IMR-90 (cell line): Measurements from ENCODE around the gene CLDN7. TPM values are rescaled to one million over a fixed set of nuclear protein-coding genes. Genes with fewer than 3 reads are reported as not detected.

ENCODE experiments used
- ATAC-seq: fragments of 200-7000 bp; cut with Tn5 transposase; 2 replicates; pipeline ENCODE4 v1.9.1; 2020; ENCODE audit warnings: low read depth, mild to moderate bottlenecking, moderate library complexity
- BruUV-seq: library from RNA; stranded (reverse); fragments of 400-500 nt; replicated peaks from 2 replicates; lab custom pipeline; 2021; lab: Mats Ljungman, UMichigan
- CTCF ChIA-PET: fragments of 300-600 bp; formaldehyde crosslinking; extraction: SDS; loops from one replicate; lab custom pipeline; 2021; ENCODE audit warnings: antibody characterized with exemption; lab: Yijun Ruan, JAX
- POLR2A ChIA-PET: fragments of 300-600 bp; sonication (Branson Sonifier 250); formaldehyde crosslinking; loops from one replicate; lab custom pipeline; 2022; ENCODE audit warnings: antibody characterized with exemption; ENCODE audit not compliant: unreplicated experiment; lab: Charles Lee
- DNase-seq: peaks from one replicate; pipeline ENCODE4 v3.0.0; 2013
- H2AFZ ChIP-seq: replicated peaks from 2 replicates; pipeline ENCODE3; 2013; ENCODE audit warnings: low read length, mild to moderate bottlenecking; ENCODE audit not compliant: poor library complexity
- H2AK5ac ChIP-seq: 2 replicates; pipeline ENCODE4 v1.6.1; 2013; ENCODE audit warnings: low read depth, low read length, inconsistent platforms
- H2AK9ac ChIP-seq: replicated peaks from 2 replicates; pipeline ENCODE3; 2013; ENCODE audit warnings: mild to moderate bottlenecking, low read depth, low read length, moderate library complexity; ENCODE audit not compliant: poor library complexity
- H2BK120ac ChIP-seq: 2 replicates; pipeline ENCODE4 v1.6.1; 2013; ENCODE audit warnings: low read depth, low read length, inconsistent platforms
- H2BK15ac ChIP-seq: 3 replicates; pipeline ENCODE4 v1.6.1; 2013; ENCODE audit warnings: low read depth, low read length, inconsistent platforms
- H2BK20ac ChIP-seq: 2 replicates; pipeline ENCODE4 v1.6.1; 2013; ENCODE audit warnings: low read depth, mild to moderate bottlenecking, inconsistent platforms, low read length, moderate library complexity
- H2BK5ac ChIP-seq: 2 replicates; pipeline ENCODE4 v1.6.1; 2013; ENCODE audit warnings: mild to moderate bottlenecking, low read depth, low read length, inconsistent platforms; ENCODE audit not compliant: poor library complexity, severe bottlenecking
- H3K14ac ChIP-seq: replicated peaks from 2 replicates; pipeline ENCODE4 v1.6.1; 2013; ENCODE audit warnings: low read depth, low read length, inconsistent platforms
- H3K18ac ChIP-seq: 2 replicates; pipeline ENCODE4 v1.6.1; 2013; ENCODE audit warnings: low read depth, low read length, control low read depth
- H3K23ac ChIP-seq: 2 replicates; pipeline ENCODE4 v1.6.1; 2013; ENCODE audit warnings: low read depth, low read length, inconsistent platforms
- H3K27ac ChIP-seq: 2 replicates; pipeline ENCODE4 v1.5.1; 2013; ENCODE audit warnings: mild to moderate bottlenecking, control low read depth, low read length; ENCODE audit not compliant: insufficient read depth
- H3K27me3 ChIP-seq: 2 replicates; pipeline ENCODE4 v1.6.1; 2013; ENCODE audit warnings: low read length; ENCODE audit not compliant: control insufficient read depth, insufficient read depth
- H3K36me3 ChIP-seq: 2 replicates; pipeline ENCODE4 v1.6.1; 2013; ENCODE audit warnings: low read length, mixed read lengths; ENCODE audit not compliant: control insufficient read depth, insufficient read depth
- H3K4ac ChIP-seq: 2 replicates; pipeline ENCODE4 v1.6.1; 2013; ENCODE audit warnings: low read depth, low read length, inconsistent platforms
- H3K4me1 ChIP-seq: 2 replicates; pipeline ENCODE4 v1.6.1; 2013; ENCODE audit warnings: low read length, mixed read lengths; ENCODE audit not compliant: control insufficient read depth, insufficient read depth
- H3K4me2 ChIP-seq: 2 replicates; pipeline ENCODE4 v1.6.1; 2013; ENCODE audit warnings: low read depth, mild to moderate bottlenecking, control low read depth, low read length, moderate library complexity
- H3K4me3 ChIP-seq: 2 replicates; pipeline ENCODE4 v1.5.1; 2013; ENCODE audit warnings: low read depth, mild to moderate bottlenecking, control low read depth, low read length, moderate library complexity; ENCODE audit not compliant: insufficient read depth
- H3K56ac ChIP-seq: 2 replicates; pipeline ENCODE4 v1.6.1; 2013; ENCODE audit warnings: low read length, inconsistent platforms; ENCODE audit not compliant: insufficient read depth; ENCODE audit errors: extremely low read depth
- H3K79me1 ChIP-seq, 2 experiments: 2 replicates each; pipeline ENCODE4 v1.6.1; 2013; ENCODE audit warnings: low read length in 2 of 2, inconsistent platforms in 1 of 2, low read depth in 1 of 2
- H3K9ac ChIP-seq: 2 replicates; pipeline ENCODE4 v1.6.1; 2013; ENCODE audit warnings: low read depth, low read length, control low read depth
- H3K9me1 ChIP-seq: 2 replicates; pipeline ENCODE4 v1.6.1; 2013; ENCODE audit warnings: low read length, inconsistent platforms; ENCODE audit not compliant: insufficient read depth
- H3K9me3 ChIP-seq: 2 replicates; pipeline ENCODE4 v1.6.1; 2013; ENCODE audit warnings: low read length; ENCODE audit not compliant: control insufficient read depth, insufficient read depth
- H4K20me1 ChIP-seq: 2 replicates; pipeline ENCODE4 v1.6.1; 2013; ENCODE audit warnings: low read length, inconsistent platforms; ENCODE audit not compliant: insufficient read depth
- H4K5ac ChIP-seq: 2 replicates; pipeline ENCODE4 v1.6.1; 2013; ENCODE audit warnings: mild to moderate bottlenecking, low read depth, low read length, control low read depth
- H4K8ac ChIP-seq, 2 experiments: 2 replicates each; pipeline ENCODE4 v1.6.1; 2013; ENCODE audit warnings: low read depth in 2 of 2, low read length in 2 of 2, control low read depth in 1 of 2, inconsistent platforms in 1 of 2
- H4K91ac ChIP-seq: 2 replicates; pipeline ENCODE4 v1.6.1; 2013; ENCODE audit warnings: low read depth, low read length, inconsistent platforms; ENCODE audit not compliant: insufficient read depth
- BHLHE40 ChIP-seq: fragments of 150-350 bp; IDR thresholded peaks from 2 replicates; pipeline ENCODE4 v1.6.1; 2016; ENCODE audit warnings: mild to moderate bottlenecking, low read depth, low read length
- CEBPB ChIP-seq: IDR thresholded peaks from 2 replicates; pipeline ENCODE4 v1.6.1; 2012; ENCODE audit warnings: low read depth, low read length, improper control_type of control experiment
- CHD1 ChIP-seq: IDR thresholded peaks from 2 replicates; pipeline ENCODE4 v1.6.1; 2012; ENCODE audit warnings: low read depth, low read length, improper control_type of control experiment
- MAZ ChIP-seq: IDR thresholded peaks from 2 replicates; pipeline ENCODE4 v1.6.1; 2012; ENCODE audit warnings: low read depth, mild to moderate bottlenecking, low read length, improper control_type of control experiment, moderate library complexity, borderline replicate concordance
- NFE2L2 ChIP-seq: fragments of 150-350 bp; IDR thresholded peaks from 2 replicates; pipeline ENCODE4 v1.6.1; 2016; ENCODE audit warnings: low read depth, mild to moderate bottlenecking, low read length
- POLR2A ChIP-seq: IDR thresholded peaks from 2 replicates; pipeline ENCODE4 v1.6.1; 2012; ENCODE audit warnings: mild to moderate bottlenecking, low read depth, low read length
- RCOR1 ChIP-seq: IDR thresholded peaks from 2 replicates; pipeline ENCODE4 v1.6.1; 2012; ENCODE audit warnings: mild to moderate bottlenecking, low read length, improper control_type of control experiment; ENCODE audit not compliant: insufficient replicate concordance
- SMC3 ChIP-seq: fragments of 150-350 bp; IDR thresholded peaks from 2 replicates; pipeline ENCODE4 v1.6.1; 2016; ENCODE audit warnings: low read depth, mild to moderate bottlenecking, antibody characterized with exemption, low read length, moderate library complexity
- WGBS, 2 experiments: methylation state at CpG; one replicate each; pipeline versions ENCODE4 v1.1.5 to v1.1.7; 2013; ENCODE audit warnings: missing lambda C conversion rate in 2 of 2; ENCODE audit not compliant: insufficient read length in 1 of 2; ENCODE audit errors: extremely low coverage in 2 of 2; 5-methylcytosine and 5-hydroxymethylcytosine counted together
- dilution Hi-C: fragments of 300-500 bp; cut with HindIII; formaldehyde crosslinking; loops from one replicate; pipeline ENCODE4 v1.14.3; 2018; ENCODE audit warnings: low sequenced_read_pairs; ENCODE audit not compliant: unreplicated experiment
- in situ Hi-C: fragments of 300-500 bp; cut with MboI; formaldehyde crosslinking; loops from 3 replicates; pipeline ENCODE4 v1.14.3; 2019; ENCODE audit warnings: low sequenced_read_pairs, inconsistent platforms, mixed read lengths
- intact Hi-C: fragments of 100-400 bp; cut with micrococcal nuclease; formaldehyde crosslinking; loops from 2 replicates; pipeline ENCODE4 v1.10.0; 2022
- polyA plus RNA-seq, 3 experiments: library from polyadenylated mRNA; depleted of rRNA; stranded (reverse); fragments of >200 nt; gene quantifications; 2 replicates each; pipeline ENCODE4 v1.2.3, GENCODE V29; 2012; ENCODE audit warnings: low replicate concordance in 1 of 3
- total RNA-seq: library from RNA; depleted of rRNA; stranded (reverse); fragments of >200 nt; gene quantifications from 2 replicates; pipeline ENCODE4 v1.2.3, GENCODE V29; 2012
- TF ChIP-seq, protein P1 (sequence below): fragments of 150-350 bp; IDR thresholded peaks from 2 replicates; pipeline ENCODE4 v1.6.1; 2016; ENCODE audit warnings: low read depth, mild to moderate bottlenecking, low read length, moderate library complexity, borderline replicate concordance

The CLDN7 gene
- total and polyA plus RNA-seq, 2 of the 4 experiments (the other 2 are of a cell fraction) = 1.4 TPM

DNA sequence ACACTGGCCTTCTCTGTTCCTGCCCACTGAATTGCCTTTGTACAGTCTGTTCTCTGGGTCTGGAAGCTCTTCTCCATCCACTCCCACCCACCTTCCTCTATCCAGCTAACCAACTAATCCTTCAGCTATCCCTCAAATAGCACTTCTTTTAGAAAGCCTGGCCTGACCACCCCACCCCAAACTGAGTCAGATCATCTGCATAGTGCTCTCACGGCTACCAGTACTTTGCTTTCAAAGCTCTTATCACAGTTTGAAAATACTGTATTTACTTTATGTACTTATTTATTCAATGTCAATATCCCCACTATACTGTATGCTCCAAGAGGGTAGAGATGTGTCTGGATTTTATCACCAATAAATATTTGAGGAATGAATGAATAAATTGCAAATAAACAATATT, 4.5 kb upstream of the CLDN7 start:
- peak; percentile 41 for DNase-seq
- no TSS peak for BruUV-seq
- peak overlapping the region; percentile 61 for H2AFZ ChIP-seq
- peaks cover 6% of the 10 kb centered on the region; the same call in 1 of the 2 replicates for H3K27me3 ChIP-seq
- POLR2A ChIA-PET = no interaction called here
- in situ Hi-C loops (no loop called here), dilution Hi-C loops (no loop called here), intact Hi-C loops (no loop called here)
- H2AK9ac ChIP-seq = peak overlapping the region; percentile 73
- H3K9ac ChIP-seq = no peak overlapping the region
- no peaks in the 10 kb centered on the region for H3K36me3 ChIP-seq
- no peaks in the 10 kb centered on the region for H3K79me1 ChIP-seq
- H3K18ac ChIP-seq = no peak overlapping the region; the same call in 1 of the 2 replicates
- H4K91ac ChIP-seq = peak overlapping the region; percentile 84
- H2AK5ac ChIP-seq = peak overlapping the region; percentile 41; the same call in 1 of the 2 replicates
- peaks cover 10% of the 10 kb centered on the region for H3K9me1 ChIP-seq
- no peak overlapping the region for H3K4me3 ChIP-seq
- H3K4me1 ChIP-seq = peaks cover 10% of the 10 kb centered on the region
- H3K23ac ChIP-seq = no peak overlapping the region
- H2BK15ac ChIP-seq = peak overlapping the region; percentile 36; the same call in 2 of the 3 replicates
- CTCF ChIA-PET = interaction anchor here (0.7 kb wide), 1 partner anchor 89 kb away, joined by 3 read pairs; no protein-coding TSS in a partner anchor
- no peaks in the 10 kb centered on the region for H3K9me3 ChIP-seq
- H2BK20ac ChIP-seq = peak overlapping the region; percentile 75
- H3K27ac ChIP-seq = no peak overlapping the region
- peak; percentile 41 for ATAC-seq
- H3K4me2 ChIP-seq = no peak overlapping the region
- H3K56ac ChIP-seq = no peak overlapping the region
- peak overlapping the region; percentile 80; the same call in 1 of the 2 replicates for H2BK120ac ChIP-seq
- TF ChIP-seq MAZ (no peak), NFE2L2 (no peak), RCOR1 (no peak), CEBPB (no peak), POLR2A (no peak), BHLHE40 (no peak), CHD1 (no peak), SMC3 (no peak)
- TF ChIP-seq, protein P1, sequence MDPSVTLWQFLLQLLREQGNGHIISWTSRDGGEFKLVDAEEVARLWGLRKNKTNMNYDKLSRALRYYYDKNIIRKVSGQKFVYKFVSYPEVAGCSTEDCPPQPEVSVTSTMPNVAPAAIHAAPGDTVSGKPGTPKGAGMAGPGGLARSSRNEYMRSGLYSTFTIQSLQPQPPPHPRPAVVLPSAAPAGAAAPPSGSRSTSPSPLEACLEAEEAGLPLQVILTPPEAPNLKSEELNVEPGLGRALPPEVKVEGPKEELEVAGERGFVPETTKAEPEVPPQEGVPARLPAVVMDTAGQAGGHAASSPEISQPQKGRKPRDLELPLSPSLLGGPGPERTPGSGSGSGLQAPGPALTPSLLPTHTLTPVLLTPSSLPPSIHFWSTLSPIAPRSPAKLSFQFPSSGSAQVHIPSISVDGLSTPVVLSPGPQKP = no peak
- peak overlapping the region; percentile 88; the same call in 1 of the 2 replicates for H3K4ac ChIP-seq
- no peaks in the 10 kb centered on the region for H4K20me1 ChIP-seq
- H4K8ac ChIP-seq = peak overlapping the region in 1 of 2 experiments; percentile 76; a peak in 2 of 4 replicates
- H3K14ac ChIP-seq = peak overlapping the region; percentile 60; the same call in 1 of the 2 replicates
- no peak overlapping the region for H4K5ac ChIP-seq
- H2BK5ac ChIP-seq = peak overlapping the region; percentile 34
- WGBS, 2 experiments = no CpG with 5 or more reads among the region's 1 CpG
